Liver (tissue), 9 donors: ENCODE data around the gene PRR15L. TPM values are rescaled to one million over a fixed set of nuclear protein-coding genes. Genes with fewer than 3 reads are reported as not detected.

Source experiments
- DNase-seq: peaks from one replicate; pipeline ENCODE4 v3.0.0-alpha.2; 2017; ENCODE audit warnings: low spot score
- H3K27ac ChIP-seq, 2 donors: one replicate each; pipeline ENCODE4 v1.7.0; 2013; ENCODE audit warnings: inconsistent platforms in 2 of 2, low read length in 2 of 2, control low read depth in 1 of 2, low read depth in 1 of 2, mild to moderate bottlenecking in 1 of 2
- H3K27me3 ChIP-seq, 4 donors: one replicate each; pipeline versions ENCODE4 v1.6.1 to v1.7.0; 2013; ENCODE audit warnings: low read length in 3 of 4, inconsistent platforms in 1 of 4, mild to moderate bottlenecking in 1 of 4, moderate library complexity in 1 of 4; ENCODE audit not compliant: control insufficient read depth in 4 of 4, insufficient read depth in 4 of 4
- H3K36me3 ChIP-seq, 4 donors: one replicate each; pipeline versions ENCODE4 v1.6.1 to v1.7.0; 2013; ENCODE audit warnings: low read length in 3 of 4, mild to moderate bottlenecking in 3 of 4, low read depth in 1 of 4, moderate library complexity in 1 of 4; ENCODE audit not compliant: control insufficient read depth in 4 of 4, insufficient read depth in 3 of 4
- H3K4me1 ChIP-seq, 4 donors: one replicate each; pipeline versions ENCODE4 v1.6.1 to v1.7.0; 2013; ENCODE audit warnings: low read length in 3 of 4, mild to moderate bottlenecking in 3 of 4, moderate library complexity in 1 of 4; ENCODE audit not compliant: control insufficient read depth in 4 of 4, insufficient read depth in 4 of 4
- H3K4me3 ChIP-seq, 3 donors: one replicate each; pipeline versions ENCODE4 v1.6.1 to v1.7.0; 2013; ENCODE audit warnings: low read length in 3 of 3, control low read depth in 1 of 3, low read depth in 1 of 3, mild to moderate bottlenecking in 1 of 3
- H3K9ac ChIP-seq, 2 donors: one replicate each; pipeline ENCODE4 v1.7.0; 2013; ENCODE audit warnings: low read length in 2 of 2, mild to moderate bottlenecking in 2 of 2, moderate library complexity in 2 of 2, control low read depth in 1 of 2, low read depth in 1 of 2
- H3K9me3 ChIP-seq, 4 donors: one replicate each; pipeline versions ENCODE4 v1.6.1 to v1.7.0; 2013; ENCODE audit warnings: low read length in 3 of 4; ENCODE audit not compliant: control insufficient read depth in 4 of 4
- FOXA1 ChIP-seq: IDR thresholded peaks from 2 replicates; pipeline ENCODE4 v1.6.1; 2016; ENCODE audit warnings: antibody characterized with exemption
- HNF4G ChIP-seq: IDR thresholded peaks from 2 replicates; pipeline ENCODE4 v1.6.1; 2016; ENCODE audit warnings: antibody characterized with exemption
- JUND ChIP-seq, 2 donors: IDR thresholded peaks; 2 replicates each; pipeline ENCODE4 v1.6.1; 2016; ENCODE audit warnings: antibody characterized with exemption in 2 of 2
- TAF1 ChIP-seq: conservative IDR thresholded peaks from 2 replicates; pipeline ENCODE4 v1.6.1; 2016; ENCODE audit warnings: antibody characterized with exemption, mild to moderate bottlenecking
- WGBS: extraction: QIAGEN DNeasy Blood & Tissue Kit; methylation state at CpG from one replicate; pipeline ENCODE4 v1.1.7; 2013; 5-methylcytosine and 5-hydroxymethylcytosine counted together
- polyA plus RNA-seq, 2 donors: library from polyadenylated mRNA; stranded (reverse) in 1 of 2; unstranded in 1 of 2; fragments of 200-250 nt in 1 of 2; fragments of >200 nt in 1 of 2; fragmentation: Nextera tagmentation in 1 of 2; extraction: Ambion mirVana in 1 of 2; gene quantifications; one replicate each; pipeline versions ENCODE4 v1.2.1 to v1.2.3, GENCODE V29; 2013 to 2015
- total RNA-seq, 2 donors: library from RNA; depleted of rRNA; stranded (reverse); fragments of >200 nt; gene quantifications; one replicate each; pipeline ENCODE4 v1.2.3, GENCODE V29; 2014
- TF ChIP-seq, protein P1 (sequence below): IDR thresholded peaks from 2 replicates; pipeline ENCODE4 v1.6.1; 2016; ENCODE audit warnings: antibody characterized with exemption, mild to moderate bottlenecking
- TF ChIP-seq, protein P2 (sequence below): IDR thresholded peaks from 2 replicates; pipeline ENCODE4 v1.6.1; 2016; ENCODE audit warnings: antibody characterized with exemption
- TF ChIP-seq, protein P3 (sequence below): fragments of 150-350 bp; IDR thresholded peaks from 2 replicates; pipeline ENCODE4 v1.5.1; 2017; ENCODE audit warnings: improper control_type of control experiment, low read depth, low read length; ENCODE audit not compliant: missing input control
- donor health status: healthy.
- donor health status: healthy.
- donor health status: healthy.
- donor health status: healthy.
- donor health status: healthy.

PRR15L gene
- total and polyA plus RNA-seq, 4 donors = 0.83 to 11.0 (median 1.9) TPM

DNA sequence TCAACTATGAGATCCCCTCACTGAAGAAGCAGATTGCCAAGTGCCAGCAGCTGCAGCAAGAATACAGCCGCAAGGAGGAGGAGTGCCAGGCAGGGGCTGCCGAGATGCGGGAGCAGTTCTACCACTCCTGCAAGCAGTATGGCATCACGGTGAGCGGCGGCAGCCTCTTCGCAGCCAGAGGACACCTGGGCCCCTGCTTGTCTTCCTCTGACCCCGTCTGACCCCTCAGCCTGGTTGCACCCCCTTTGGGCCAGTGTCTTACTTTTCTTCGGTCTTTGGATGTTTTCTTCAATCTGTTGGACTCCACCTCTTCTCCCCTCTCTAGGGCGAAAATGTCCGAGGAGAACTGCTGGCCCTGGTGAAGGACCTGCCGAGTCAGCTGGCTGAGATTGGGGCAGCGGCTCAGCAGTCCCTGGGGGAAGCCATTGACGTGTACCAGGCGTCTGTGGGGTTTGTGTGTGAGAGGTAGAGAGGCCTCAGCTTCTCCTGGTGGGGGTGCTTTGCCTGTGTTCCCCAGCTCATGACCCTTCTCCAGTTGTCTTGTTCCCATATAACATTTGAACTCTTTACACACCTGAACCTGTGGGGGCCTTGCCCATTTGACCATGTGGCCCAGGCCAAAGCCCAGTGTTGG is 17.6 kb upstream of the PRR15L start (continued):
- TF ChIP-seq, protein P1, sequence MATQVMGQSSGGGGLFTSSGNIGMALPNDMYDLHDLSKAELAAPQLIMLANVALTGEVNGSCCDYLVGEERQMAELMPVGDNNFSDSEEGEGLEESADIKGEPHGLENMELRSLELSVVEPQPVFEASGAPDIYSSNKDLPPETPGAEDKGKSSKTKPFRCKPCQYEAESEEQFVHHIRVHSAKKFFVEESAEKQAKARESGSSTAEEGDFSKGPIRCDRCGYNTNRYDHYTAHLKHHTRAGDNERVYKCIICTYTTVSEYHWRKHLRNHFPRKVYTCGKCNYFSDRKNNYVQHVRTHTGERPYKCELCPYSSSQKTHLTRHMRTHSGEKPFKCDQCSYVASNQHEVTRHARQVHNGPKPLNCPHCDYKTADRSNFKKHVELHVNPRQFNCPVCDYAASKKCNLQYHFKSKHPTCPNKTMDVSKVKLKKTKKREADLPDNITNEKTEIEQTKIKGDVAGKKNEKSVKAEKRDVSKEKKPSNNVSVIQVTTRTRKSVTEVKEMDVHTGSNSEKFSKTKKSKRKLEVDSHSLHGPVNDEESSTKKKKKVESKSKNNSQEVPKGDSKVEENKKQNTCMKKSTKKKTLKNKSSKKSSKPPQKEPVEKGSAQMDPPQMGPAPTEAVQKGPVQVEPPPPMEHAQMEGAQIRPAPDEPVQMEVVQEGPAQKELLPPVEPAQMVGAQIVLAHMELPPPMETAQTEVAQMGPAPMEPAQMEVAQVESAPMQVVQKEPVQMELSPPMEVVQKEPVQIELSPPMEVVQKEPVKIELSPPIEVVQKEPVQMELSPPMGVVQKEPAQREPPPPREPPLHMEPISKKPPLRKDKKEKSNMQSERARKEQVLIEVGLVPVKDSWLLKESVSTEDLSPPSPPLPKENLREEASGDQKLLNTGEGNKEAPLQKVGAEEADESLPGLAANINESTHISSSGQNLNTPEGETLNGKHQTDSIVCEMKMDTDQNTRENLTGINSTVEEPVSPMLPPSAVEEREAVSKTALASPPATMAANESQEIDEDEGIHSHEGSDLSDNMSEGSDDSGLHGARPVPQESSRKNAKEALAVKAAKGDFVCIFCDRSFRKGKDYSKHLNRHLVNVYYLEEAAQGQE = no peak
- TF ChIP-seq, protein P2, sequence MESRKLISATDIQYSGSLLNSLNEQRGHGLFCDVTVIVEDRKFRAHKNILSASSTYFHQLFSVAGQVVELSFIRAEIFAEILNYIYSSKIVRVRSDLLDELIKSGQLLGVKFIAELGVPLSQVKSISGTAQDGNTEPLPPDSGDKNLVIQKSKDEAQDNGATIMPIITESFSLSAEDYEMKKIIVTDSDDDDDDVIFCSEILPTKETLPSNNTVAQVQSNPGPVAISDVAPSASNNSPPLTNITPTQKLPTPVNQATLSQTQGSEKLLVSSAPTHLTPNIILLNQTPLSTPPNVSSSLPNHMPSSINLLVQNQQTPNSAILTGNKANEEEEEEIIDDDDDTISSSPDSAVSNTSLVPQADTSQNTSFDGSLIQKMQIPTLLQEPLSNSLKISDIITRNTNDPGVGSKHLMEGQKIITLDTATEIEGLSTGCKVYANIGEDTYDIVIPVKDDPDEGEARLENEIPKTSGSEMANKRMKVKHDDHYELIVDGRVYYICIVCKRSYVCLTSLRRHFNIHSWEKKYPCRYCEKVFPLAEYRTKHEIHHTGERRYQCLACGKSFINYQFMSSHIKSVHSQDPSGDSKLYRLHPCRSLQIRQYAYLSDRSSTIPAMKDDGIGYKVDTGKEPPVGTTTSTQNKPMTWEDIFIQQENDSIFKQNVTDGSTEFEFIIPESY = no peak
- TF ChIP-seq JUND (IDR thresholded peaks at IDR 0.05) = no peak
- no peak for TF ChIP-seq TAF1

DNA sequence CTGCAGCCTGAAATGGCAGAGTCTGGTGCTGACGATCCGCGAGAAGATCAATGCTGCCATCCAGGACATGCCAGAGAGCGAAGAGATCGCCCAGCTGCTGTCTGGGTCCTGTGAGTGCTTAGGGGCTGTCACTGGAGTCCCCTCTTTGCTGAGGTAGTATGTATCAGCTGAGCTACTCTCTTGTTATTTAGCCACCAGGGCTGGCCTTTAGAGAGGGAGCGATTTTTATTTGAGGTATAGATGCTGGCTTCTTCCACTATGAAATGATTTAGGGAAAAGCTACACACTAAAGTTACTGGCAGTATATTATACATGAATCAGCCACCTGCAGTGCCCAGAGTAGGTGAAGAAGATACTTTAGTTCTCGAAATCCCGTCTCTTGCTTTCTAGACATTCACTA is 15.9 kb upstream of the PRR15L start:
- no peak for DNase-seq
- peaks cover 0 to 20% (median 14%) of the 10 kb centered on the region in 4 donors for H3K4me1 ChIP-seq
- H3K9ac ChIP-seq = no peak overlapping the region
- no peaks in the 10 kb centered on the region for H3K9me3 ChIP-seq
- no peaks in the 10 kb centered on the region for H3K27me3 ChIP-seq
- no peak overlapping the region for H3K4me3 ChIP-seq
- peaks cover 6 to 43% (median 31%) of the 10 kb centered on the region in 4 donors for H3K36me3 ChIP-seq
- no peak overlapping the region for H3K27ac ChIP-seq
- TF ChIP-seq, protein P3, sequence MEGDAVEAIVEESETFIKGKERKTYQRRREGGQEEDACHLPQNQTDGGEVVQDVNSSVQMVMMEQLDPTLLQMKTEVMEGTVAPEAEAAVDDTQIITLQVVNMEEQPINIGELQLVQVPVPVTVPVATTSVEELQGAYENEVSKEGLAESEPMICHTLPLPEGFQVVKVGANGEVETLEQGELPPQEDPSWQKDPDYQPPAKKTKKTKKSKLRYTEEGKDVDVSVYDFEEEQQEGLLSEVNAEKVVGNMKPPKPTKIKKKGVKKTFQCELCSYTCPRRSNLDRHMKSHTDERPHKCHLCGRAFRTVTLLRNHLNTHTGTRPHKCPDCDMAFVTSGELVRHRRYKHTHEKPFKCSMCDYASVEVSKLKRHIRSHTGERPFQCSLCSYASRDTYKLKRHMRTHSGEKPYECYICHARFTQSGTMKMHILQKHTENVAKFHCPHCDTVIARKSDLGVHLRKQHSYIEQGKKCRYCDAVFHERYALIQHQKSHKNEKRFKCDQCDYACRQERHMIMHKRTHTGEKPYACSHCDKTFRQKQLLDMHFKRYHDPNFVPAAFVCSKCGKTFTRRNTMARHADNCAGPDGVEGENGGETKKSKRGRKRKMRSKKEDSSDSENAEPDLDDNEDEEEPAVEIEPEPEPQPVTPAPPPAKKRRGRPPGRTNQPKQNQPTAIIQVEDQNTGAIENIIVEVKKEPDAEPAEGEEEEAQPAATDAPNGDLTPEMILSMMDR = no peak
- TF ChIP-seq HNF4G (no peak), TAF1 (no peak), FOXA1 (no peak), JUND (IDR thresholded peaks at IDR 0.05) (no peak)
- TF ChIP-seq, protein P1 = no peak
- 92% methylated on average over 8 of the region's 8 CpGs for WGBS
